ENCODE data around the gene MESP1. TPM values are rescaled to one million over a fixed set of nuclear protein-coding genes. Genes with fewer than 3 reads are reported as not detected.

MESP1 gene
- total RNA-seq, 2 experiments from 2014 or later: 0.22 TPM; not detected in 1

- CTCF ChIA-PET: no interaction called here
- POLR2A ChIA-PET: no interaction called here
- no peaks in the 10 kb centered on the region for H3K4me1 ChIP-seq (ENCODE audit: insufficient read depth, low read length)
- no peaks in the 10 kb centered on the region for H3K27me3 ChIP-seq (ENCODE audit: control insufficient read depth in 1 of 2, insufficient read depth in 2 of 2, low read length in 2 of 2)
- no peaks in the 10 kb centered on the region for H3K27me3 Mint-ChIP-seq
- no peak for TF ChIP-seq CTCF (IDR thresholded peaks at IDR 0.05)
- H3K9me3 Mint-ChIP-seq: peaks cover 3% of the 10 kb centered on the region
- no peak overlapping the region for H3K4me3 ChIP-seq (ENCODE audit: low read length)
- no peaks in the 10 kb centered on the region for H3K4me1 Mint-ChIP-seq (ENCODE audit: low read depth)
- H3K27ac ChIP-seq (ENCODE audit: low read depth in 1 of 2, low read length in 2 of 2): no peak overlapping the region
- DNase-seq (no peak), ATAC-seq (ENCODE audit: poor library complexity) (no peak)
- H3K9me3 ChIP-seq (ENCODE audit: control insufficient read depth in 1 of 2, insufficient read depth in 1 of 2, low read length in 2 of 2): peaks cover 0 to 16% of the 10 kb centered on the region in 2 experiments
- no peak overlapping the region for H3K27ac Mint-ChIP-seq
- intact Hi-C loops (cut with DNase I, micrococcal nuclease): no loop called here
- H3K36me3 Mint-ChIP-seq (ENCODE audit: low read depth): no peaks in the 10 kb centered on the region
- H3K4me3 Mint-ChIP-seq: no peak overlapping the region
- no peaks in the 10 kb centered on the region for H3K36me3 ChIP-seq (ENCODE audit: insufficient read depth, low read length)
Measured at GRCh38 chr15:89794627-89795241, 43.7 kb upstream of the MESP1 start.

- Mint-ChIP-seq H3K9me3 (peaks cover 11% of the 10 kb centered on the region), H3K4me1 (ENCODE audit: low read depth) (no peaks in the 10 kb centered on the region), H3K4me3 (no peak overlapping the region), H3K27ac (no peak overlapping the region), H3K27me3 (peaks cover 5% of the 10 kb centered on the region), H3K36me3 (ENCODE audit: low read depth) (no peaks in the 10 kb centered on the region)
- Histone ChIP-seq H3K27ac (ENCODE audit: low read depth in 1 of 2, low read length in 2 of 2) (no peak overlapping the region), H3K36me3 (ENCODE audit: insufficient read depth, low read length) (no peaks in the 10 kb centered on the region), H3K4me3 (ENCODE audit: low read length) (no peak overlapping the region), H3K27me3 (ENCODE audit: control insufficient read depth in 1 of 2, insufficient read depth in 2 of 2, low read length in 2 of 2) (no peaks in the 10 kb centered on the region), H3K4me1 (ENCODE audit: insufficient read depth, low read length) (no peaks in the 10 kb centered on the region), H3K9me3 (ENCODE audit: control insufficient read depth in 1 of 2, insufficient read depth in 1 of 2, low read length in 2 of 2) (peaks cover 10 to 12% of the 10 kb centered on the region in 2 experiments)
- ATAC-seq (ENCODE audit: poor library complexity) (no peak), DNase-seq (no peak)
- no peak for TF ChIP-seq CTCF (IDR thresholded peaks at IDR 0.05)
- CTCF ChIA-PET: no interaction called here
- POLR2A ChIA-PET: no interaction called here
- intact Hi-C loops (cut with DNase I, micrococcal nuclease): no loop called here
Measured at GRCh38 chr15:89792106-89792805, 41.2 kb upstream of the MESP1 start.

GRCh38 chr15:89790661-89791060 is 39.6 kb upstream of the MESP1 start:
- Histone ChIP-seq H3K36me3 (ENCODE audit: insufficient read depth, low read length) (no peaks in the 10 kb centered on the region), H3K27me3 (ENCODE audit: control insufficient read depth in 1 of 2, insufficient read depth in 2 of 2, low read length in 2 of 2) (no peaks in the 10 kb centered on the region), H3K4me3 (ENCODE audit: low read length) (no peak overlapping the region), H3K4me1 (ENCODE audit: insufficient read depth, low read length) (no peaks in the 10 kb centered on the region), H3K9me3 (ENCODE audit: control insufficient read depth in 1 of 2, insufficient read depth in 1 of 2, low read length in 2 of 2) (peaks cover 3 to 13% of the 10 kb centered on the region in 2 experiments), H3K27ac (ENCODE audit: low read depth in 1 of 2, low read length in 2 of 2) (no peak overlapping the region)
- no peak overlapping the region for H3K4me3 Mint-ChIP-seq
- H3K27me3 Mint-ChIP-seq: peaks cover 5% of the 10 kb centered on the region
- CTCF ChIA-PET: no interaction called here
- POLR2A ChIA-PET: no interaction called here
- DNase-seq (no peak), ATAC-seq (ENCODE audit: poor library complexity) (no peak)
- intact Hi-C loops (cut with DNase I, micrococcal nuclease): no loop called here
- no peak for TF ChIP-seq CTCF (IDR thresholded peaks at IDR 0.05)
- H3K9me3 Mint-ChIP-seq: peaks cover 8% of the 10 kb centered on the region
- H3K27ac Mint-ChIP-seq: no peak overlapping the region
- no peaks in the 10 kb centered on the region for H3K4me1 Mint-ChIP-seq (ENCODE audit: low read depth)
- no peaks in the 10 kb centered on the region for H3K36me3 Mint-ChIP-seq (ENCODE audit: low read depth)

All from CD4-positive, alpha-beta T cell (primary cell).